Raji (cell line): ENCODE data around the gene SYT17.

Experiments used
- POLR2A ChIP-seq: IDR thresholded peaks from 2 replicates; pipeline ENCODE4 v1.6.1; 2011; ENCODE audit warnings: low read depth, low read length, control low read depth; ENCODE audit not compliant: insufficient read depth

SYT17 gene

GRCh38 chr16:19242987-19243575, 75.0 kb downstream of the SYT17 start:
- no peak for TF ChIP-seq POLR2A

GRCh38 chr16:19245326-19245925, 77.4 kb downstream of the SYT17 start:
- TF ChIP-seq POLR2A = no peak

- TF ChIP-seq POLR2A = no peak
Measured at GRCh38 chr16:19252904-19253303, 84.9 kb downstream of the SYT17 start.

- no peak for TF ChIP-seq POLR2A
Measured at GRCh38 chr16:19254611-19255010, 86.6 kb downstream of the SYT17 start.

- no peak for TF ChIP-seq POLR2A
Measured at GRCh38 chr16:19264123-19264673, 96.2 kb downstream of the SYT17 start.

- no peak for TF ChIP-seq POLR2A
Measured at GRCh38 chr16:19265380-19265930, 97.4 kb downstream of the SYT17 start.

GRCh38 chr16:19266774-19267173, 98.7 kb downstream of the SYT17 start:
- TF ChIP-seq POLR2A = no peak

- no peak for TF ChIP-seq POLR2A
Measured at GRCh38 chr16:19269098-19269497, 101.1 kb downstream of the SYT17 start.

- TF ChIP-seq POLR2A = no peak
Measured at GRCh38 chr16:19274165-19274797, 106.2 kb downstream of the SYT17 start.

GRCh38 chr16:19278403-19278802, 110.4 kb downstream of the SYT17 start:
- no peak for TF ChIP-seq POLR2A

- TF ChIP-seq POLR2A = no peak
Measured at GRCh38 chr16:19281246-19281645, 113.2 kb downstream of the SYT17 start.

GRCh38 chr16:19282101-19282500, 114.1 kb downstream of the SYT17 start:
- no peak for TF ChIP-seq POLR2A

- no peak for TF ChIP-seq POLR2A
Measured at GRCh38 chr16:19283637-19284036, 115.6 kb downstream of the SYT17 start.

- no peak for TF ChIP-seq POLR2A
Measured at GRCh38 chr16:19284207-19284606, 116.2 kb downstream of the SYT17 start.

- TF ChIP-seq POLR2A = no peak
Measured at GRCh38 chr16:19285431-19285830, 117.4 kb downstream of the SYT17 start, which contains the start of gene CLEC19A. CLEC19A (plus strand) TSS chr16:19285731; CDS start chr16:19285852, 121 bp downstream.

GRCh38 chr16:19286827-19287226, 118.8 kb downstream of the SYT17 start:
- TF ChIP-seq POLR2A = no peak

GRCh38 chr16:19287241-19287640, 119.2 kb downstream of the SYT17 start:
- no peak for TF ChIP-seq POLR2A
